Stimulated activated CD8-positive, alpha-beta memory T cell treated with anti-CD3 and anti-CD28 coated beads, Interleukin-15, amount 100 ng/mL, for 48 hours (primary cell): ENCODE data around the gene SYNGR1.
"Not testable (repeated sequence)": the region's sequence is repeated elsewhere in the genome, so short reads cannot be mapped to it uniquely, and the experiment has no call there.

Experiments used
- DNase-seq, 2 donors: peaks; one replicate each; pipeline ENCODE4 v3.0.0-alpha.2; 2020; ENCODE audit warnings: low read depth in 2 of 2

SYNGR1 gene

GRCh38 chr22:39408807-39409206, 59.0 kb downstream of the SYNGR1 start:
- DNase-seq: no peak

- DNase-seq: no peak
Observed at GRCh38 chr22:39409516-39410029, 59.8 kb downstream of the SYNGR1 start.

- DNase-seq: no peak
Observed at GRCh38 chr22:39410264-39410663, 60.5 kb downstream of the SYNGR1 start.

GRCh38 chr22:39411828-39412365, 62.1 kb downstream of the SYNGR1 start:
- not testable (repeated sequence) for DNase-seq

GRCh38 chr22:39413204-39413603, 63.4 kb downstream of the SYNGR1 start:
- not testable (repeated sequence) for DNase-seq

GRCh38 chr22:39414377-39414776, 64.6 kb downstream of the SYNGR1 start:
- DNase-seq: no peak

- no peak for DNase-seq
Observed at GRCh38 chr22:39414886-39415285, 65.1 kb downstream of the SYNGR1 start.

GRCh38 chr22:39415506-39415905, 65.7 kb downstream of the SYNGR1 start:
- DNase-seq: no peak

GRCh38 chr22:39416319-39416718, 66.5 kb downstream of the SYNGR1 start:
- no peak for DNase-seq

GRCh38 chr22:39417641-39418040, 67.8 kb downstream of the SYNGR1 start:
- no peak for DNase-seq

- DNase-seq: no peak
Observed at GRCh38 chr22:39418696-39419095, 68.9 kb downstream of the SYNGR1 start.

- no peak for DNase-seq
Observed at GRCh38 chr22:39419096-39419495, 69.3 kb downstream of the SYNGR1 start.

- DNase-seq: no peak
Observed at GRCh38 chr22:39419911-39420310, 70.1 kb downstream of the SYNGR1 start.

GRCh38 chr22:39421691-39422090, 71.9 kb downstream of the SYNGR1 start:
- no peak for DNase-seq

GRCh38 chr22:39422101-39422500, 72.3 kb downstream of the SYNGR1 start:
- DNase-seq: no peak

GRCh38 chr22:39422721-39423120, 72.9 kb downstream of the SYNGR1 start:
- no peak for DNase-seq

- no peak for DNase-seq
Observed at GRCh38 chr22:39423976-39424375, 74.2 kb downstream of the SYNGR1 start.

GRCh38 chr22:39426380-39427043, 76.7 kb downstream of the SYNGR1 start:
- no peak for DNase-seq

- DNase-seq: no peak
Observed at GRCh38 chr22:39427751-39428596, 78.2 kb downstream of the SYNGR1 start.

GRCh38 chr22:39428597-39429071, 78.8 kb downstream of the SYNGR1 start:
- no peak for DNase-seq

- DNase-seq: no peak
Observed at GRCh38 chr22:39429186-39429585, 79.4 kb downstream of the SYNGR1 start.

GRCh38 chr22:39429916-39430575, 80.3 kb downstream of the SYNGR1 start:
- no peak for DNase-seq
